Measurements from ENCODE around the gene CTTNBP2.

CTTNBP2 gene

DNA sequence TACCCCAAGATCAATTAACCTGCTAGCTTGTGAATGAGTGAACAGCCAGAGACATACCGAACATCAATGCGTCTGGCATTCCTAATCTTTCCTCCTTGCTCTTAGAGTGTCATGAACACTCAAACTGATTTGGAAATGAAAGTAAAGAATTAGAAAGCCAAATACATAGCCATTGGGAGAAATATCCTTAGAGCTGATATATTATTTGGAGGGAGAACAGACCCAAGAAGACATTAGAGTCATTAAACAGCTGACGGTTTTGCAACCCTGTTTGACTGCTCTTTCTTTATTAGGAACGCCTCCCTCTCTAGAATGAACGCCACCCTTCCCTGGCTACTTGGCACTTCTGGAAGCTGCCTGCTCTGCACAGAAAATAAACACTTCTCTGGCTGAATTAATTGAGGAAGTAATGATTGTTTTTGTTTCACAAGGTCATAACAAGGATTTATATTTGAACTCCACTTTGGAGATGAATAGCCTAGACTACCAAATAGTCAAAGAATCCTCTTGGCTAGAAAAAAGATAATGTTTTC is 42.8 kb downstream of the CTTNBP2 start:
- TF ChIP-seq PAX5 (IDR thresholded peaks at IDR 0.05; ENCODE audit: insufficient read depth, low read length, severe bottlenecking) (no peak), POLR2A (IDR thresholded peaks at IDR 0.05; ENCODE audit: low read depth, low read length) (no peak), POLR2AphosphoS5 (IDR thresholded peaks at IDR 0.05; ENCODE audit: low read depth, low read length) (no peak), POU2F2 (IDR thresholded peaks at IDR 0.05; ENCODE audit: low read depth, low read length) (no peak), TAF1 (IDR thresholded peaks at IDR 0.05; ENCODE audit: low read depth, low read length) (no peak), SPI1 (IDR thresholded peaks at IDR 0.05; ENCODE audit: low read depth, low read length) (no peak)
- FAIRE-seq = no peak
- DNase-seq (ENCODE audit: insufficient read length, low spot score) = no peak

DNA sequence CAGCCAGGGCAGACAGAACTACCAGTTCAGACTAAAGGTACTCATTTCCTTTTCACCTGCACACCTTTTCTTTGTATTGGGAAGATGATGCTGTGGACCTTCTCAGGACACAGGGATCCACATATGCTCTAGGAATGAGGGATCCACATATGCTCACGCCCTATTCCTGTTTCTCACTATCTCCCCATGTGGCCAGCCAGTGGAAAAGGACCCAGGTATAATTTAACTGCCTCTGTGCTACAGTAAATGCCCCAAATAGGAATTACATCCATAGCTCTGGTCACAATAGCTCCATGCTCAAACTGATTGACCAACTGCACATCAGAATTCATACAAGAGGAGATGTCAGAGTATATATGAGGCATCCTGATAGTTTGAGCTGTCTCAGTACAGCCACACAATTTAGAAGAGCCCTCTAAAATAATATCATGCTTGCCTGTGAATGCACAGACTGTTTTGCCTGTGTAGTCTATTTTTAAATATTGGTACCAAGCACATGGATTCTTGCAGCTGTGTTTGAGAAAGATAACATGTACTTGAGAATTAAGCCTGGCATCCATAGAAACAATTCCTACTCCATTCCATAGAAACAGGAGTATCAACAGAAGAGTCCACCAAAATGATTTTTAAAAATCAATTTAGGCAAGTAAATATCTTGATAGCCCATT is 43.7 kb downstream of the CTTNBP2 start:
- FAIRE-seq = no peak
- no peak for TF ChIP-seq TAF1 (IDR thresholded peaks at IDR 0.05; ENCODE audit: low read depth, low read length)
- TF ChIP-seq POU2F2 (IDR thresholded peaks at IDR 0.05; ENCODE audit: low read depth, low read length) = no peak
- no peak for TF ChIP-seq PAX5 (IDR thresholded peaks at IDR 0.05; ENCODE audit: insufficient read depth, low read length, severe bottlenecking)
- no peak for TF ChIP-seq POLR2A (IDR thresholded peaks at IDR 0.05; ENCODE audit: low read depth, low read length)
- no peak for TF ChIP-seq POLR2AphosphoS5 (IDR thresholded peaks at IDR 0.05; ENCODE audit: low read depth, low read length)
- TF ChIP-seq SPI1 (IDR thresholded peaks at IDR 0.05; ENCODE audit: low read depth, low read length) = no peak
- no peak for DNase-seq (ENCODE audit: insufficient read length, low spot score)

DNA sequence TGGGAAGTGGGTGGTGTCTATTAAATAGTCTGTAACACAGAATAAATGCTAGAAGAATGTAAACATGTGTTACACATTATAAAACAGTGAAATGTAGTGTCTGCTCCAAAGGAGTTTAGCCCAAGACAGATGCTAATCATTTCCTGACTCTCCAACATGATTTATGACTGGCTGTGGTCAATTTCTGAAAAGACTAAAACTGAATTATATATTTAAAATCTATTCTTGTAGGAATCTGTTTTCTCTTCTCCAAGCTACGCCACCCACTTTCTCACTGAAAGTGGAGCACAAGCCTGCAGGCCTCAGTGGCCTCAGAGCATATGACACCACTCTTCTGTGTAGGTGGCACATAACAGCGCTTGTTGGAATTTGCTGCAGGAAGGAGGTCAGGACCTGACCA is 44.4 kb downstream of the CTTNBP2 start:
- FAIRE-seq (no peak), DNase-seq (ENCODE audit: insufficient read length, low spot score) (no peak)
- TF ChIP-seq SPI1 (IDR thresholded peaks at IDR 0.05; ENCODE audit: low read depth, low read length) (no peak), POLR2A (IDR thresholded peaks at IDR 0.05; ENCODE audit: low read depth, low read length) (no peak), TAF1 (IDR thresholded peaks at IDR 0.05; ENCODE audit: low read depth, low read length) (no peak), POU2F2 (IDR thresholded peaks at IDR 0.05; ENCODE audit: low read depth, low read length) (no peak), PAX5 (IDR thresholded peaks at IDR 0.05; ENCODE audit: insufficient read depth, low read length, severe bottlenecking) (no peak), POLR2AphosphoS5 (IDR thresholded peaks at IDR 0.05; ENCODE audit: low read depth, low read length) (no peak)

DNA sequence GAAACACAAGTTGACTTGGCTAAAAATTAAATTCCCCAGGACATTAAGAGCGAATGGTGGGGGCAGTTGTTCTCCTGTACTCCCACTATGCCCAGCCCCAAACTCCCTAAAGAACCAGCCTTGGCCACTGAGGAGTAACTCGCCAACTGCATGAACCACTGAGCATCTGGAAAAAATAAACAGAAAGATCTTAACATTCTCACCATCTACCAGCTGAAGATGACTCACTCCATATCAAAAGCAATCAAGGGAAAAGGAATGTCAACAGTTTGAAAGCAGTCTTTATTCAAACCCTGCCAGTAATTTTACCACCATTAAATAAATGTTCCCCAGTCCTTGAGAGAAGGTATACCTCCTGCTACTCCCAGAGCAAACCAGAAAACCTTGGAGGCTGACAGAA is 45.4 kb downstream of the CTTNBP2 start:
- no peak for TF ChIP-seq PAX5 (IDR thresholded peaks at IDR 0.05; ENCODE audit: insufficient read depth, low read length, severe bottlenecking)
- TF ChIP-seq POLR2AphosphoS5 (IDR thresholded peaks at IDR 0.05; ENCODE audit: low read depth, low read length) = no peak
- DNase-seq (ENCODE audit: insufficient read length, low spot score) = no peak
- no peak for FAIRE-seq

DNA sequence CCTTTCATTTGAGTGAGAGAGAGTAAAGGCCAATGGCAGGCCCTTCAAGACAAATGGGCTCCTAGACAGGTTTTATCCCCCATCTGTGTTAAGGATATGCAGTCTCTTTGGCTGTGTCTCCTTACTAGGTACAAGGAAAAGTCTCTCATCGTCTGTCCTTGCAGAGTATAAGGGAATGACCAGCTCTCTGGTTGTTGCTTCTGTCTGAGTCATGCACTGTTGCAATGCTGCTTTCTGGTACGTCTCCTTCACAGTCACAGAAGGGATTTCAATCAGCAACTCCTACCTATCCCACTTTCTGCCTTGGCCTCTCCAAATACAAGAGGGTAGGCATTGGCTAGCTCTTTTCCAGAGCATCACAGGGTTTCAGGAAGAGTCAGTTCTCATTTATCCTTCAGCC is 48.1 kb downstream of the CTTNBP2 start:
- FAIRE-seq (no peak), DNase-seq (ENCODE audit: insufficient read length, low spot score) (no peak)
- TF ChIP-seq TAF1 (IDR thresholded peaks at IDR 0.05; ENCODE audit: low read depth, low read length) (no peak), SPI1 (IDR thresholded peaks at IDR 0.05; ENCODE audit: low read depth, low read length) (no peak), POU2F2 (IDR thresholded peaks at IDR 0.05; ENCODE audit: low read depth, low read length) (no peak), POLR2A (IDR thresholded peaks at IDR 0.05; ENCODE audit: low read depth, low read length) (no peak)

DNA sequence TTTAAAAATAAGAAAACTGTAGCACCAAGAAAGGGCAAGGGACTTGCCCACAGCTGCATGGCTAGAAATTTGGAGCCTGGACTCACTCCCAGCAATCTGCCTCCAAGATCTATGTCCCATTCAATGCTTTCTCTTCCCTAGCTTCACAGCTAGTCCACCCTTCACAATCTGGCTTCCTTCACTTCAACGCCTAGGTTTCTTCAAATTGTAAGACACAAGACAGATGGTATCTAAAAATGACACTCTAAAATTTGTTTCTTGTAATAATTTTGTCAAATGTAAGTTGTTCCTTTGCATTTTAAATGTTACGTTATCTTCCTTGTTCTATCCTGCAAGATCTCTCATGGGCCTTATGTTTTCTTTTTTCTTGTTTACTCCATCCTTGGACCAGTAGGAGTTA is 48.6 kb downstream of the CTTNBP2 start:
- TF ChIP-seq POU2F2 (IDR thresholded peaks at IDR 0.05; ENCODE audit: low read depth, low read length) = no peak
- TF ChIP-seq POLR2AphosphoS5 (IDR thresholded peaks at IDR 0.05; ENCODE audit: low read depth, low read length) = no peak
- no peak for TF ChIP-seq SPI1 (IDR thresholded peaks at IDR 0.05; ENCODE audit: low read depth, low read length)
- TF ChIP-seq POLR2A (IDR thresholded peaks at IDR 0.05; ENCODE audit: low read depth, low read length) = no peak
- TF ChIP-seq PAX5 (IDR thresholded peaks at IDR 0.05; ENCODE audit: insufficient read depth, low read length, severe bottlenecking) = no peak
- TF ChIP-seq TAF1 (IDR thresholded peaks at IDR 0.05; ENCODE audit: low read depth, low read length) = no peak
- no peak for FAIRE-seq
- DNase-seq (ENCODE audit: insufficient read length, low spot score) = no peak

DNA sequence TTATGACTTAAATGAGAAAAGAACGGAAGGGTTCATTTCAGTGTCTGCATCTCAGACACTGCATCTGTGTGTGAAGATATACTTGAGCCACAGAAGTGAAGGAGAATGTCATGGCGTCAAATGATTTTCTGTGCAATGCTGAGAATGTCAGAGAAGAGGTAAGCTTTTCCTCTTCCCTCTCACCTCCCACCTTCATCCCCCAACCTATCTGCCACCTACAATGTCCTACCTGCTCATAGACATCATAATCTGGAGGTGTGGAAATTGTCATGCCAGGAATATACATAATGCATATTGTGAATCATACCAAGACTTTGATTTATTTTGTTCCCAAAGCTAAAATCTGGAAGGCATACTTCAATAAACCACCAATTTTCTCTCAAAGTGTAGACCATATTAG is 53.7 kb downstream of the CTTNBP2 start:
- TF ChIP-seq SPI1 (IDR thresholded peaks at IDR 0.05; ENCODE audit: low read depth, low read length) = no peak
- TF ChIP-seq TAF1 (IDR thresholded peaks at IDR 0.05; ENCODE audit: low read depth, low read length) = no peak
- no peak for TF ChIP-seq POU2F2 (IDR thresholded peaks at IDR 0.05; ENCODE audit: low read depth, low read length)
- no peak for TF ChIP-seq PAX5 (IDR thresholded peaks at IDR 0.05; ENCODE audit: insufficient read depth, low read length, severe bottlenecking)
- TF ChIP-seq POLR2A (IDR thresholded peaks at IDR 0.05; ENCODE audit: low read depth, low read length) = no peak
- TF ChIP-seq POLR2AphosphoS5 (IDR thresholded peaks at IDR 0.05; ENCODE audit: low read depth, low read length) = no peak
- DNase-seq (ENCODE audit: insufficient read length, low spot score) = no peak
- FAIRE-seq = no peak

DNA sequence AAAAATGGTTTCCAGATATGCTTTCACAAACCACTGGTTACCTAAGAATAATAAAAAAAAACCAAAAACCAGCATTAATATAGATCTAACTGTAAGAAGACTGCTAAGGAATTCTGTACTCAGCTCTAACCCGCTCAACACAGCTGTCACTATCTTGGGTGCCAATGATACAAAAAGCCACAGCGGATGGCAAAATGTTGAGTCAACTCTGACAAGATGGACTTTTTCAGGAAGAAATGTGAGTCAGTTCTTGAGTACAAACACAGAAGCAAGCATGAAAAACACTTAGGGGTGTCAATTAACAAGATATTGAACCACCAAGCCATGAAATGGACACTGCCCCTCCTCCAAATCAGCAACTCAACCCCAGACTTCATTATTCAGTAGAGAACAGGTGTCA is 55.0 kb downstream of the CTTNBP2 start:
- FAIRE-seq = no peak
- DNase-seq (ENCODE audit: insufficient read length, low spot score) = no peak
- TF ChIP-seq PAX5 (IDR thresholded peaks at IDR 0.05; ENCODE audit: insufficient read depth, low read length, severe bottlenecking) = no peak

DNA sequence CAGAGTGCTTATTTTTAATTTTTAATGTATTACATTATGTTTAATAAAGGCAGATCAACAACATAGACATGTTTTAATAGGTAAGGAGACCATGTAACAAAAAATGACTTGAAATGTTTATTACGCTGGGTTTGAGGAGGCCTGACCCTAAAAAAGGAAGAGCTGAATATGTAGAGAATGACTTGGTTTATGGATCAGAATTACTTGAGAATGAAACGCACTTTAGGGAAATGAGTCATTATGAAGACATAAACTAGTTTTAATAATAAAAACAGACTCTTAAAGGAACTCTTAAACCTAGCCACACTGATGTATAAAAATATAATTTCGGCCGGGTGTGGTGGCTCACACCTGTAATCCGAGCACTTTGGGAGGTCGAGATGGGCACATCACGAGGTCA is 56.5 kb downstream of the CTTNBP2 start:
- no peak for FAIRE-seq
- TF ChIP-seq SPI1 (IDR thresholded peaks at IDR 0.05; ENCODE audit: low read depth, low read length) (no peak), POU2F2 (IDR thresholded peaks at IDR 0.05; ENCODE audit: low read depth, low read length) (no peak), POLR2AphosphoS5 (IDR thresholded peaks at IDR 0.05; ENCODE audit: low read depth, low read length) (no peak), POLR2A (IDR thresholded peaks at IDR 0.05; ENCODE audit: low read depth, low read length) (no peak), TAF1 (IDR thresholded peaks at IDR 0.05; ENCODE audit: low read depth, low read length) (no peak), PAX5 (IDR thresholded peaks at IDR 0.05; ENCODE audit: insufficient read depth, low read length, severe bottlenecking) (no peak)
- no peak for DNase-seq (ENCODE audit: insufficient read length, low spot score)

DNA sequence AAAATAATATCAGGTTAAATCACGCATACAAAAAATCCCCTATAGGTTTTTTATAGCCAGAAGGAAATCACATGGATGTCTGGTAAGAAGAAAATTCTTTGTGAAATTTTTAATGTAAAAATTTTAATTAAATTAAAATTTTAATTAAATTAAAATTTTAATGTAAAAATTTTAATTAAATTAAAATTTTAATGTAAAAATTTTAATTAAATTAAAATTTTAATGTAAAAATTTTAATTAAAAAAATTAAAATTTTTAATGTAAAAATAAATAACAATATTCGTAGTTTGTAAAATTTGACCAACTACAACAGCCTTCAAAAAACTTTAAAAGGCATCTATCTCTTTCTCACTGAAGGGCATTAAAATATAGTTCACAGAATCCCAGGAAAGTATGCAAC is 61.5 kb downstream of the CTTNBP2 start:
- no peak for TF ChIP-seq POU2F2 (IDR thresholded peaks at IDR 0.05; ENCODE audit: low read depth, low read length)
- TF ChIP-seq POLR2A (IDR thresholded peaks at IDR 0.05; ENCODE audit: low read depth, low read length) = no peak
- TF ChIP-seq TAF1 (IDR thresholded peaks at IDR 0.05; ENCODE audit: low read depth, low read length) = no peak
- no peak for TF ChIP-seq PAX5 (IDR thresholded peaks at IDR 0.05; ENCODE audit: insufficient read depth, low read length, severe bottlenecking)
- TF ChIP-seq POLR2AphosphoS5 (IDR thresholded peaks at IDR 0.05; ENCODE audit: low read depth, low read length) = no peak
- no peak for TF ChIP-seq SPI1 (IDR thresholded peaks at IDR 0.05; ENCODE audit: low read depth, low read length)
- DNase-seq (ENCODE audit: insufficient read length, low spot score) (no peak), FAIRE-seq (no peak)

All from GM12891 (cell line).